ENCODE results near the gene LMO7.

The LMO7 gene

DNA sequence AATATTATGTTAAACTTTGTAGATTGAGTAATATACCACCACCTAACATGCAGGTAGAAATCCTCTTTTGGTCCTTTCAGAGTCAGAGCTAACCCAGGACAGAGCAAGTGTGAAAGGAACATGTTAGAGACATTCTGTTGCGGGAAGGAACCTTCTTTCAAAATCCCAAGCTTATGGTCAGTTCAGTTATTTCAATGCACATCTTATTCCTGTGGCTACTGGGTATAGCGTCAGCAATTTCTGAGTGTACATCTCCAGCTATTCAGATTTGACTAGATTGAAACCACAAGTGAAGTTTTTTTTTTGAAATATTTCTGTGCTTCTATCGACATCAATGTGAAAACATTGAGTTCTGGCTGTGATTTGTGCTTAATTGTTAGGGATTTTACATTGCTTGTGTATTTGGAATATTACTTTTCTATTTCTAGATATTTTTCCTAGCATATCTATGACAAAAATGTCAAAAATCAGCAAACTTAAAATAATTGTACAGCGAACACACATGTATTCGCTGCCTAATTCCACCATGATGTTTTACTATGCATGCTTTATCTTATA is 165.3 kb downstream of the LMO7 start:
- no peak for DNase-seq (ENCODE audit: low spot score)

DNA sequence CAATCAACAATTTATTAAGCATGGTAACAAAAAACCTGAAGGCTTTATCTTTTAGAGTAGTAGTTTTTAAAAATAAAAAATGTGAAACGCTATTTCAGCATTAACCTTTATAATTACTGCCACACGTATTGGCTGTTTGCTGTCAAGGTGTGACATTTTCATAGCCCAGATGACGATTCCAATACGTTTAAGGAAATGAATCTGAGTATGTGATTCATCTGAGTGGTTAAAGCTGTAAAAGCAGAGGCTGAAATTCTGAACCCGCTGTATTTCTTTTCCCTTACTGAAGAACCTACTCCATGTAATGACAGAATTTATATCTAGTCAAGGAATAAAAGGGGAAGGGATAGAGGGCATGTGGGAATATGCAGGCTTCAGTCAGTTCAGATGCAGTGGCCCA is 166.0 kb downstream of the LMO7 start:
- no peak for DNase-seq (ENCODE audit: low spot score)

DNA sequence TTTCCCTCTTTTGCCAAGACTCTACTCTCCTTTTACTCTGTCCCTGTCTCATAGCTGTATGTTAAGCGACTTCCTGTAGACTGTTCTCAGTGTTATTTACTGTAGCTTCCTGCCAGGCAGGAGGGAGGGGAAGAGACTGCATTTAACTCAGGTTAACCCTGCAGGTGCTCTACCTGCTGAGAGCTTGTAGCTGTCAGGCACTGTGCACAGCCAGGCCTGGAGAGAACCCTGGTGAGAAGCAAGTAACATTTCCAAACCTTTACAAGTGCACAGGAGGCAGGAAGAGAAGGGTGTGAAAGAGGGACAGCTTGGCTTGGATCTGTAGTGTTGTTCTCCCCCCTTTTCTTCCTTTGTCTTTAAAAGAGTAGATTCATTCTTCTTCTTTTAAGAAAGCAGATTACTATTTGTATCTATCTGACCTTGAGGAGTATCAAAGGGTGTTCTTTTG is 167.1 kb downstream of the LMO7 start:
- DNase-seq (ENCODE audit: low spot score), result peak; percentile 9

DNA sequence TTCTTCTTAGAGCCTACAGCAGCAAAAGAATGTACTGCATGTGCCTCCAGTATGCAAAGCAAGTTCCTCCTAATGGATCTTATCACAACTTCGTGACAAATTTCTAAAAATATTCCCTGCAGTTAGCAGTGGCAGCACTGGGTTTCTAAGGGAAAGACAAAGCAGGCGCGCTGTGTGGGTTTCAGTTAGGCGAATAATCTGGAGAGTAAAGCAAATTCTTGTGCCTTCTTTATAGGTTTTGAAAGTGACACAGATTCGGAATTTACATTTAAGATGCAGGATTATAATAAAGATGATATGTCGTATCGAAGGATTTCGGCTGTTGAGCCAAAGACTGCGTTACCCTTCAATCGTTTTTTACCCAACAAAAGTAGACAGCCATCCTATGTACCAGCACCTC is 167.9 kb downstream of the LMO7 start:
- DNase-seq (ENCODE audit: low spot score), result no peak

DNA sequence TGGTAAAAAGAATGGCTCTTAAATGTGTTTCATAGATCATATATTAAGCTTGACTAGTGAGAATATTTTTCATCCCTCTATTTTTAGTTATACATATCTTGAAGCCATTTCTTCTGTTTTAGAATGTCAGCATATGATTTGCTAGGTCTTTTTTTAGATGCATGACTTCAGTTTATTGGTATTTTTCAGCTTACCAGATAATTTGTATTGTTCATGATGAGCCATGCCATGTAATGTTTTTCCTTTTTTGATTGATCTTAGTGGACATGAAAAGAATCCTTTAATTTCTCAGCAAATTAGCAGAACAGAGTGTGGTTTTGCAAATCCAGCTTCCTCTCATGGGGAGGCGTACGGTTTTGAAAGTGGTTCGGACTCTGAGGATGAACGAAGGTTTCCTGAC is 168.5 kb downstream of the LMO7 start:
- DNase-seq (ENCODE audit: low spot score), result no peak

- DNase-seq (ENCODE audit: low spot score), result no peak
These were observed 170.0 kb downstream of the LMO7 start for GRCh38 chr13:75806117-75806516.

DNA sequence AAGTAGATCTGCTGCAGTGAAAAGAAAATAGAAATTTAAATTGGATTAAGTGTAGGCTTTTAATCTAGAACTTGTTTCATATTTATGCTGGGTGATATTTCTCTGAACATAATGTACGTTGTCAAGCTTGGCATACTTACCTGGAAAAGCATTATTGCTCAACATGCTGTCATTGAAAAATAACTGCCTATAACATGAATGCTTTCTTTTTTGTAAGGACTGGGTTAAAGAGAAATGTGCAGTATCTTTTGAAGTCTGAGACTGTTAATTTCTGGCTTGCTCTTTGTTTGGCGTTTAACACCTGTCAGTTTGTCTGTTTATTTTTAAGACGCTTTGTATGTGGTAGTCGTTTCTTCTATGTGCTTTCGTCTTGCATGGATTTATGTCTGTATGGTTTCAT is 175.2 kb downstream of the LMO7 start:
- DNase-seq (ENCODE audit: low spot score), result no peak

DNA sequence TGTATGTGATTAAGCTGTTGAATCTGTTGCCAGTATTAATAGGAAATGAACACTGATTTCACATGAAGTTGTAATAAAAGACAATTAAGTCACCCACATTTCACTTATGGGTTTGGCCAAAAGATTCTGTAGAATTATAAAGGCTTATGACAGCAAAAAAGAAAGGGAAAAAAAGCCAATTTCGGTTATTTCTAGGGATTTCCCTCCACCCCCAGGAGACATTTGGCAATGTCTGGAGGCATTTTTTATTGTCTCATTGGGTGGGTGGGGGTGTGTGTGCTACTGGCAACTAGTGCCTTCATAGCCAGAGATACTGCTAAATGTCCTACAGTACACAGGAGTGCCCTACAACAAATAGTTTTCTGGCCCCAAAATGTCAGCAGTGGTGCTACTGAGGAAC is 175.7 kb downstream of the LMO7 start:
- DNase-seq (ENCODE audit: low spot score), result no peak

GRCh38 chr13:75812751-75813181 is 176.6 kb downstream of the LMO7 start:
- no peak for DNase-seq (ENCODE audit: low spot score)

DNA sequence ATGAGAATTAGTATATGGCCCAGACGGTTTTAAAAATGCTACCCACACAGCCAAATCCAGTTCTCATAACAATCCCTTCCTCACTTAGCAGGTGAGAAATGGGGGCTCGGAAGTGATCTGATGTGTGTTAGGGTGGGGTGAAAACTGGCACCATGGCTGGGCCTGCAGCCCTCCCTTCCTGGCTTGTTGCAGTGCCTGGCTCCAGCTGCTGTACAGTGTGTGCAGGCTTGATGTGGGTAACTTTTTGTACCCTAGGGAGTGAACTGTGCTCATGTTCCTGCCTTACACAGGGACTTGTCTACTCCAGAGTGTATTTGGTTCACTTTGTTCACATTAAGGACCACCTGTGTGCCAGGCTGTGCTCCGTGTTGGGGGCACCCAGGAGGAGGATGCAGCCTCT is 177.2 kb downstream of the LMO7 start:
- DNase-seq (ENCODE audit: low spot score), result no peak

DNA sequence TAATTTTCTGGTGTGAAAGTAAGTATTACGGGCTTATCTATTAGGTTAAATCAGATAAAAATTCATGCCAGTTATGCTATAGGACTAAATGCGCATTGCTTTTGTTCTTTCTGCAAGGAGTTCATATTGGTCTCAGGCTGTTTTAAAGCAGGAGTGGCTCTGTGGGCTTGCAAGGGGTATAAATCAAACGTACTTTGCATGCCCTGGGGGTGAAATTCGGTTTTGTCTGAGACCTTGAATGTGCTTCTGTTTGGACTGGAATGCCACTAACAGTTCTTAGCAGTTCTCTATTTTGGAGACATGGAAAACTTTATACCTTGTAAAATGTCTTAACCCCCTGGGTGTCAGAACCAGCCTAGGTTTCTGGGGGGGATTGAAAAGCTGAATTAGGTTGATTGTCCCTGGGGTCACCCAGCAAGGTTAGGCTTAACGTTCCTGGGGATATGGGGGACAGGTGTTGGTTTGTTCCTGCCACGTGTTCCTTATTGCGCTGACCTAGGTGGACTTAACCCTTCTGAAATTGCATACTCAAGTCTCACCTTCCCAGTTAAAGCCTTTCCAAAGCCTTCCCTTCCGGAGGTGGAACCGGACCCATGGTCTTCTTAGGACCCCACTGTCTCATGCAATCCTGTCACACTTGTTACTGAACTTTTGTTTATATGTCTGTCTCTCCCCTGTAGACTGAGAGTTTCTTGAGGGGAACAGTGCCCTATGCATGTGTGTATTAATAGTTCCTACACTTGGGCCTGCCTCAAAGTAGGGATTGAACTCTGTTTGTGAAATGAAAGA is 182.2 kb downstream of the LMO7 start:
- no peak for DNase-seq (ENCODE audit: low spot score)

DNA sequence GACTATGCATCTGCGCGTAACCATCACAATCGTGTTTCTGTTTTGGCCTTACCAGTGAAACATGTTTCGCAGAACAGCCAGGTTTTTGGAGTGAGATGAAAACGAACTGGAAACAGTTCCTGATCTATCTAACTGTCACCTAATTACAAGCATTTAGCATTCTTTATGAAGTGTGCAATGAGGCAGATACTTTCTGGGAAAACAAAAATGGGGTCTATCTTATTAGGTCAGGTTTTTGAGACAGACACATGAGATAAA is 182.8 kb downstream of the LMO7 start:
- no peak for DNase-seq (ENCODE audit: low spot score)

DNA sequence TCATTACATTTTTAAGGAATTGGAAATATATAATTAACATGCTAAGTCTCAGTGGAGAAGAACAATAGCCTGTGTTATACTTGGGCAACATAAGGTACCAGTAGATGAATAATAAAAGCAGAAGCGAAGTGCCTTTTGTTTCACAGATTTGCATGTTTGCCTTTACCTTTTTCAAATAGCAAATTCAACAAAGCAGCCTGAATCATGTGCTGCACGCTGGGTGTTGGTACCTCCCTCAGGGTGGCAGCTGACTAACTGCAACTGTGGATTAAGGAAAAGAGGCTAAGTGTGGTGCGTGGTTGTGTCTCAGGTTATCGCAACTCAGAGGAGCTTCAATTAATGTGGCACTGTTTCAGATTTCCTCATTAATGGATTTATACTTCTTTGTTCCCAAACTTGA is 189.0 kb downstream of the LMO7 start:
- DNase-seq (ENCODE audit: low spot score), result no peak

- no peak for DNase-seq (ENCODE audit: low spot score)
These were observed 189.5 kb downstream of the LMO7 start for GRCh38 chr13:75825594-75825993.

- no peak for DNase-seq (ENCODE audit: low spot score)
These were observed 190.3 kb downstream of the LMO7 start for GRCh38 chr13:75826391-75826790.

DNA sequence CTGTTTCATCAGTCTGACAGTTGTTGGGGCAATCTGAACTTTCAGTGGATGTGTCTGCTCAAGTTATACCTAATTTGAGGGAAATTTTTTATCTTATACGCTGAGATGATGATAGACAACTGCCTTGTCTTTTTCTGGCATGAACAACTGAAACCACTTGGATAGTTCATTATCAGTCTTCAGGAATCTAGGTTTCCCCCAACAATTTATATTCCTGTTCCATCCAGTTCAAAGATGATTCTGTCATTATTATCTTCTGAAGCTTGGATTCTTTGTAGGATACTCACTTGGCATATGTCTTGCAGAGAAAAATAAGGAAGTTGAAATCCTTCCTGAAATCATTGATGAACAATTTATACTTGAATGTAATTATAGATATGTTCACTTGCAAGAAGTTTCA is 193.7 kb downstream of the LMO7 start:
- DNase-seq (ENCODE audit: low spot score), result peak; percentile 1

GRCh38 chr13:75830842-75831241 is 194.7 kb downstream of the LMO7 start:
- peak; percentile 12 for DNase-seq (ENCODE audit: low spot score)

DNA sequence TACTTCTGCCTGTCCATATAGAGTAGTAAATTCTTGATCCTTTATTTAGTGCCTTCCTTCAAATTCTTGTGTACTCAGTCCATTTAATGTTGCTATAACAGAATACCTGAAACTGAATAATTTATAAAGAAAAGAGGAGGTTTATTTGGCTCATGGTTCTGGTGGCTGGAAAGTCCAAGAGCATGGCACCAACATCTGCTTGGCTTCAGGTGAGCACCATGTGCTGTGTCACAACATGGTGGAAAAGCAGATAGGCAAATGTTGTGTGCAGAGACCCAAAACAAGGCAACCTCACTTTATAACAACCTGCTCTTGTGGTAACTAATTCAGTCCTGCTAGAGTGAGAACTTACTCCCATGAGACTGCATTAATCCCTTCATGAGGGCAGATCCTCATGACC is 195.3 kb downstream of the LMO7 start:
- DNase-seq (ENCODE audit: low spot score), result no peak

GRCh38 chr13:75832812-75833211 is 196.7 kb downstream of the LMO7 start:
- no peak for DNase-seq (ENCODE audit: low spot score)

DNA sequence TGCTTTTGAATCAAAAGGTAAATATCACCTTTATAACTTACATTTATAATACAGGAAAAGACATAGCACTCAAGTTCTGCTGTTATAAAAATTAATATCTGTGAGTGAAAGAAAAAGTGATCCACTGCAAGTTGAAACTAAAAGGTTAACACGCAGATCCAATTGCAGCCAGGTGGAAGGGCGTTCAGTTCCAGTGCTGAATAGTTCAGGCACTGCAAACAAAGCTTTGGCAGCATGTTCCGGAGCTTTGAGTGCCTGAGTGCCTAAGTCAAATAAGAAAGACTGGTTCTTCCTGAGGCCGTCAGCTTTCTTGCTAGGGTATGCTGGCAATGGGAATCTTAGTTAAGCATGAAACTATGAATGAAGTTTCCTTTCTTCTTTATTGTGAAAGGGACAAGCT is 200.3 kb downstream of the LMO7 start:
- DNase-seq (ENCODE audit: low spot score), result no peak

- no peak for DNase-seq (ENCODE audit: low spot score)
These were observed 202.4 kb downstream of the LMO7 start for GRCh38 chr13:75838366-75839005.

DNA sequence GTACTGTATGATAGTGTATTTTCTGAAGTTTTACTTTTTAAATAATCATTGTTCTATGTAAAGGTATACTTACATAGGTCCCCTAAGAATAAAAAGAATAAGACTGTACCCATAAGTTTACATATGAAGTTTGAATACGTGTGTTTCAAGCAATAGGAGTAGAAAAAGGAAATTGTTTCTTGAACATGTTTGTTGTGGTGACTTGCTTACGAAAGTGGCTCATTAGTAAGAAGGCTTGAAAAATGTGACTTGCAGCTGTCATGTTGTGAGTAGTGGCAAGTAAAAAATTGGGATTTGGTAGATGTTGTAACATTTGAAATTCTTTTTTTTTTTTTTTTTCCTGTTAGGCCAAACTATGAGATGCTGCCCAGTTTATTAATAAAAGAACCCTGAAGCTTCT is 203.3 kb downstream of the LMO7 start:
- no peak for DNase-seq (ENCODE audit: low spot score)

GRCh38 chr13:75841905-75842304 is 205.8 kb downstream of the LMO7 start:
- no peak for DNase-seq (ENCODE audit: low spot score)

- no peak for DNase-seq (ENCODE audit: low spot score)
These were observed 206.9 kb downstream of the LMO7 start for GRCh38 chr13:75843074-75843473.
